Hepatocyte (in vitro differentiated cells): ENCODE results near the gene CNDP1. TPM values are rescaled to one million over a fixed set of nuclear protein-coding genes. Genes with fewer than 3 reads are reported as not detected.

ENCODE experiments used
- DNase-seq: peaks from one replicate; pipeline ENCODE4 v3.0.0-alpha.2; 2016; ENCODE audit warnings: low spot score
- H2AFZ ChIP-seq: fragments of 200-600 bp; sonication (generic); 2 replicates; pipeline ENCODE4 v1.6.0; 2016; ENCODE audit warnings: antibody characterized with exemption, mild to moderate bottlenecking
- H3K27ac ChIP-seq: fragments of 200-600 bp; sonication (generic); 2 replicates; pipeline ENCODE4 v1.5.1; 2016; ENCODE audit warnings: mild to moderate bottlenecking
- H3K27me3 ChIP-seq: fragments of 200-600 bp; sonication (generic); 2 replicates; pipeline ENCODE4 v1.6.1; 2016
- H3K36me3 ChIP-seq: fragments of 200-600 bp; sonication (generic); replicated peaks from 2 replicates; pipeline ENCODE4 v1.5.1; 2016; ENCODE audit warnings: low read depth; ENCODE audit not compliant: insufficient read depth
- H3K4me1 ChIP-seq: fragments of 200-600 bp; sonication (generic); 2 replicates; pipeline ENCODE4 v1.5.1; 2016; ENCODE audit warnings: mild to moderate bottlenecking, moderate library complexity; ENCODE audit not compliant: insufficient read depth
- H3K4me2 ChIP-seq: fragments of 200-600 bp; sonication (generic); 2 replicates; pipeline ENCODE4 v1.6.0; 2016
- H3K4me3 ChIP-seq: fragments of 200-600 bp; sonication (generic); 2 replicates; pipeline ENCODE4 v1.5.1; 2016; ENCODE audit warnings: mild to moderate bottlenecking
- H3K79me2 ChIP-seq: fragments of 200-600 bp; sonication (generic); 2 replicates; pipeline ENCODE4 v1.6.0; 2017; ENCODE audit warnings: mild to moderate bottlenecking
- H3K9me2 ChIP-seq: fragments of 200-600 bp; sonication (generic); replicated peaks from 2 replicates; pipeline ENCODE4 v1.6.0; 2017; ENCODE audit warnings: mild to moderate bottlenecking; ENCODE audit not compliant: insufficient read depth
- H3K9me3 ChIP-seq: fragments of 200-600 bp; sonication (generic); 2 replicates; pipeline ENCODE4 v1.5.1; 2016; ENCODE audit warnings: low read depth, mild to moderate bottlenecking
- H4K20me1 ChIP-seq: fragments of 200-600 bp; sonication (generic); 2 replicates; pipeline ENCODE4 v1.6.0; 2016; ENCODE audit warnings: mild to moderate bottlenecking; ENCODE audit not compliant: insufficient read depth, poor library complexity, severe bottlenecking
- CTCF ChIP-seq: fragments of 200-600 bp; sonication (generic); IDR thresholded peaks from 2 replicates; pipeline ENCODE4 v1.5.1; 2016; ENCODE audit warnings: antibody characterized with exemption, mild to moderate bottlenecking; ENCODE audit not compliant: poor library complexity
- EZH2 ChIP-seq: fragments of 200-600 bp; sonication (generic); IDR thresholded peaks from 2 replicates; pipeline ENCODE4 v1.6.1; 2016; ENCODE audit warnings: antibody characterized with exemption, mild to moderate bottlenecking, borderline replicate concordance
- EZH2phosphoT487 ChIP-seq: fragments of 200-600 bp; sonication (generic); IDR thresholded peaks from one replicate; pipeline ENCODE4 v1.6.1; 2018; ENCODE audit warnings: antibody characterized with exemption, mild to moderate bottlenecking, low read depth, moderate library complexity; ENCODE audit not compliant: unreplicated experiment, severe bottlenecking
- WGBS: methylation state at CpG from one replicate; pipeline ENCODE4 v1.1.6; 2016; ENCODE audit warnings: low lambda C conversion rate; ENCODE audit errors: missing lambda C conversion rate; 5-methylcytosine and 5-hydroxymethylcytosine counted together
- polyA plus RNA-seq: library from polyadenylated mRNA; unstranded; fragments of >200 nt; fragmentation: Nextera tagmentation; extraction: Ambion mirVana; gene quantifications from 2 replicates; pipeline ENCODE4 v1.2.1, GENCODE V29; 2016
- total RNA-seq: library from RNA; depleted of rRNA; stranded (reverse); fragments of >200 nt; gene quantifications from 2 replicates; pipeline ENCODE4 v1.2.3, GENCODE V29; 2014

Gene CNDP1
- total and polyA plus RNA-seq, 2 experiments from 2014 or later: 0.74 TPM; not detected in 1

GRCh38 chr18:74635224-74635975 is 101.1 kb downstream of the CNDP1 start:
- no peaks in the 10 kb centered on the region for H3K9me2 ChIP-seq
- no peaks in the 10 kb centered on the region for H3K36me3 ChIP-seq
- H3K4me3 ChIP-seq: no peak overlapping the region
- DNase-seq: peak; percentile 50
- H3K79me2 ChIP-seq: no peaks in the 10 kb centered on the region
- H4K20me1 ChIP-seq: no peaks in the 10 kb centered on the region
- TF ChIP-seq EZH2 (no peak), EZH2phosphoT487 (no peak), CTCF (no peak)
- peak overlapping the region; percentile 33 for H3K27ac ChIP-seq
- no peaks in the 10 kb centered on the region for H3K27me3 ChIP-seq
- no peaks in the 10 kb centered on the region for H3K4me1 ChIP-seq
- H3K9me3 ChIP-seq: no peaks in the 10 kb centered on the region
- H3K4me2 ChIP-seq: no peak overlapping the region
- WGBS: 80% methylated on average over 15 of the region's 15 CpGs
- H2AFZ ChIP-seq: no peak overlapping the region

Other genes with a start within 250 kb of the CNDP1 start
- 259 and 273 TPM in 2 replicates for gene CYB5A, start 242.5 kb upstream of the CNDP1 start, total RNA-seq
- 358 and 457 TPM in 2 replicates for gene CYB5A, start 242.5 kb upstream of the CNDP1 start, polyA plus RNA-seq
- not detected in 2 replicates for gene C18orf63, start 218.7 kb upstream of the CNDP1 start, total RNA-seq
- gene C18orf63, start 218.7 kb upstream of the CNDP1 start, polyA plus RNA-seq: not detected in 2 replicates
- gene DIPK1C, start 77.2 kb upstream of the CNDP1 start, total RNA-seq: 0.40 and 0.56 TPM in 2 replicates
- gene DIPK1C, start 77.2 kb upstream of the CNDP1 start, polyA plus RNA-seq: 0.28 and 0.73 TPM in 2 replicates
- gene CNDP2, start 38.1 kb upstream of the CNDP1 start, total RNA-seq: 95.7 and 101 TPM in 2 replicates
- 122 and 135 TPM in 2 replicates for gene CNDP2, start 38.1 kb upstream of the CNDP1 start, polyA plus RNA-seq
- gene ZNF407, start 63.4 kb downstream of the CNDP1 start, total RNA-seq: 12.4 and 13.4 TPM in 2 replicates
- 3.2 and 5.1 TPM in 2 replicates for gene ZNF407, start 63.4 kb downstream of the CNDP1 start, polyA plus RNA-seq